Adipose tissue (tissue), 3 donors: Measurements from ENCODE around the gene PPP1R15A. TPM values are rescaled to one million over a fixed set of nuclear protein-coding genes. Genes with fewer than 3 reads are reported as not detected.
"Not testable (repeated sequence)": the region's sequence is repeated elsewhere in the genome, so short reads cannot be mapped to it uniquely, and the experiment has no call there.

Experiments used
- H3K27ac ChIP-seq: one replicate; pipeline ENCODE4 v1.5.1; 2013; ENCODE audit warnings: low read depth, low read length
- WGBS, 3 donors: extraction: QIAGEN DNeasy Blood & Tissue Kit; methylation state at CpG; one replicate each; pipeline ENCODE4 v1.1.7; 2013; 5-methylcytosine and 5-hydroxymethylcytosine counted together
- polyA plus RNA-seq, 3 donors: library from polyadenylated mRNA; stranded (reverse); fragments of 200-250 nt; gene quantifications; one replicate each; pipeline ENCODE4 v1.2.3, GENCODE V29; 2013
- donor health status: healthy with polysubstance abuse.
- donor health status: Bipolar disorder and iron deficiency.
- donor health status: healthy.

Gene PPP1R15A
- polyA plus RNA-seq, 3 donors = 18.7 to 240 (median 197) TPM

- peak overlapping the region; percentile 24 for H3K27ac ChIP-seq
- WGBS, 3 donors = 8 to 10% (median 8%) methylated on average over 22 to 24 of the region's 24 CpGs
Observed at GRCh38 chr19:48900477-48901406, 28.5 kb downstream of the PPP1R15A start.

- 89 to 98% (median 95%) methylated on average over 7 of the region's 7 CpGs for WGBS, 3 donors
- not testable (repeated sequence) for H3K27ac ChIP-seq
Observed at GRCh38 chr19:48902291-48902690, 30.1 kb downstream of the PPP1R15A start.

- H3K27ac ChIP-seq = not testable (repeated sequence)
Observed at GRCh38 chr19:48903788-48904187, 31.6 kb downstream of the PPP1R15A start.

- WGBS, 3 donors = 89 to 96% (median 95%) methylated on average over 11 to 14 of the region's 14 CpGs
- no peak overlapping the region for H3K27ac ChIP-seq
Observed at GRCh38 chr19:48905664-48906063, 33.4 kb downstream of the PPP1R15A start.

- no peak overlapping the region for H3K27ac ChIP-seq
- WGBS, 3 donors = 96 to 98% (median 98%) methylated on average over 10 of the region's 10 CpGs
Observed at GRCh38 chr19:48906324-48906723, 34.1 kb downstream of the PPP1R15A start.

- WGBS, 3 donors = 64 to 84% (median 77%) methylated on average over 13 to 14 of the region's 14 CpGs
- no peak overlapping the region for H3K27ac ChIP-seq
Observed at GRCh38 chr19:48907671-48908070, 35.5 kb downstream of the PPP1R15A start.

GRCh38 chr19:48909424-48910077 lies 37.3 kb downstream of the PPP1R15A start:
- WGBS, 3 donors = 93 to 97% (median 96%) methylated on average over 11 of the region's 11 CpGs

GRCh38 chr19:48910803-48911202 lies 38.6 kb downstream of the PPP1R15A start:
- no peak overlapping the region for H3K27ac ChIP-seq
- WGBS, 3 donors = 92 to 96% (median 92%) methylated on average over 2 of the region's 2 CpGs

More at GRCh38 chr19:48909424-48910077, 37.3 kb downstream of the PPP1R15A start:
- H3K27ac ChIP-seq = not testable (repeated sequence)

- H3K27ac ChIP-seq = no peak overlapping the region
- 87 to 91% (median 89%) methylated on average over 9 of the region's 9 CpGs for WGBS, 3 donors
Observed at GRCh38 chr19:48913114-48913889, 41.1 kb downstream of the PPP1R15A start.

- WGBS, 3 donors = 97 to 99% (median 98%) methylated on average over 8 of the region's 8 CpGs
- no peak overlapping the region for H3K27ac ChIP-seq
Observed at GRCh38 chr19:48914181-48914580, 42.0 kb downstream of the PPP1R15A start.

GRCh38 chr19:48915757-48916156 lies 43.5 kb downstream of the PPP1R15A start:
- H3K27ac ChIP-seq = no peak overlapping the region
- WGBS, 3 donors = 86 to 88% (median 87%) methylated on average over 8 of the region's 8 CpGs

GRCh38 chr19:48918071-48918470 lies 45.9 kb downstream of the PPP1R15A start:
- H3K27ac ChIP-seq = no peak overlapping the region
- 73 to 87% (median 85%) methylated on average over 6 of the region's 6 CpGs for WGBS, 3 donors

- WGBS, 3 donors = 84 to 90% (median 88%) methylated on average over 18 of the region's 18 CpGs
- H3K27ac ChIP-seq = no peak overlapping the region
Observed at GRCh38 chr19:48918801-48919247, 46.6 kb downstream of the PPP1R15A start.

- 92 to 98% (median 94%) methylated on average over 8 of the region's 8 CpGs for WGBS, 3 donors
- H3K27ac ChIP-seq = not testable (repeated sequence)
Observed at GRCh38 chr19:48919271-48919670, 47.0 kb downstream of the PPP1R15A start.

GRCh38 chr19:48920949-48921348 lies 48.7 kb downstream of the PPP1R15A start:
- H3K27ac ChIP-seq = no peak overlapping the region
- WGBS, 3 donors = 86 to 90% (median 87%) methylated on average over 10 of the region's 10 CpGs

- H3K27ac ChIP-seq = no peak overlapping the region
- WGBS, 3 donors = 90 to 97% (median 94%) methylated on average over 11 to 12 of the region's 12 CpGs
Observed at GRCh38 chr19:48921721-48922500, 49.7 kb downstream of the PPP1R15A start.

GRCh38 chr19:48922548-48923490 lies 50.6 kb downstream of the PPP1R15A start:
- WGBS, 3 donors = 87 to 91% (median 90%) methylated on average over 18 of the region's 18 CpGs
- H3K27ac ChIP-seq = no peak overlapping the region
